A673 (cell line): ENCODE measurements around the gene UCHL1. TPM values are rescaled to one million over a fixed set of nuclear protein-coding genes. Genes with fewer than 3 reads are reported as not detected.
"Not testable (repeated sequence)": the region's sequence is repeated elsewhere in the genome, so short reads cannot be mapped to it uniquely, and the experiment has no call there.

Experiments used
- BruUV-seq: library from RNA; stranded (reverse); fragments of 400-500 nt; replicated peaks from 2 replicates; lab custom pipeline; 2021; lab: Mats Ljungman, UMichigan
- CTCF ChIA-PET: fragments of 300-600 bp; sonication (Branson Sonifier 250); formaldehyde crosslinking; loops from one replicate; lab custom pipeline; 2022; ENCODE audit warnings: antibody characterized with exemption; lab: Charles Lee
- POLR2A ChIA-PET: fragments of 300-600 bp; sonication (Branson Sonifier 250); formaldehyde crosslinking; loops from one replicate; lab custom pipeline; 2022; ENCODE audit warnings: antibody characterized with exemption; ENCODE audit not compliant: low non-redundant PET; lab: Charles Lee
- DNase-seq: peaks from one replicate; pipeline ENCODE4 v3.0.0-alpha.2; 2015; ENCODE audit warnings: low spot score
- H3K27ac ChIP-seq: fragments of 200-600 bp; sonication (generic); 2 replicates; pipeline ENCODE4 v1.5.1; 2016; ENCODE audit warnings: mixed run types, low read depth, mild to moderate bottlenecking, mixed read lengths, antibody characterized with exemption, low read length; ENCODE audit not compliant: poor library complexity, severe bottlenecking
- H3K27me3 ChIP-seq: fragments of 200-600 bp; sonication (generic); replicated peaks from 2 replicates; pipeline ENCODE4 v1.6.1; 2017; ENCODE audit warnings: mixed run types, low read depth, mild to moderate bottlenecking, mixed read lengths, antibody characterized with exemption, low read length; ENCODE audit not compliant: insufficient read depth, poor library complexity
- H3K36me3 ChIP-seq: fragments of 200-600 bp; sonication (generic); 2 replicates; pipeline ENCODE4 v1.6.1; 2016; ENCODE audit warnings: mixed run types, mild to moderate bottlenecking, mixed read lengths, antibody characterized with exemption, low read length; ENCODE audit not compliant: insufficient read depth, poor library complexity, severe bottlenecking
- H3K4me1 ChIP-seq: fragments of 200-600 bp; sonication (generic); 2 replicates; pipeline ENCODE4 v1.6.1; 2017; ENCODE audit warnings: mixed run types, mild to moderate bottlenecking, mixed read lengths, antibody characterized with exemption, low read length; ENCODE audit not compliant: insufficient read depth, poor library complexity, severe bottlenecking
- H3K4me3 ChIP-seq: fragments of 200-600 bp; sonication (generic); 2 replicates; pipeline ENCODE4 v1.5.1; 2016; ENCODE audit warnings: low read depth, mixed run types, mild to moderate bottlenecking, mixed read lengths, low read length; ENCODE audit not compliant: poor library complexity, severe bottlenecking
- H3K9me3 ChIP-seq: fragments of 200-600 bp; sonication (generic); 2 replicates; pipeline ENCODE4 v1.6.1; 2016; ENCODE audit warnings: mixed run types, low read depth, mild to moderate bottlenecking, mixed read lengths, antibody characterized with exemption, low read length; ENCODE audit not compliant: poor library complexity, severe bottlenecking
- CTCF ChIP-seq: fragments of 300-800, 200-600 bp; sonication (generic); conservative IDR thresholded peaks from 2 replicates; pipeline ENCODE4 v1.5.1; 2017; ENCODE audit warnings: low read depth, mild to moderate bottlenecking, antibody characterized with exemption, low read length, moderate library complexity, mixed read lengths
- EZH2 ChIP-seq: fragments of 200-600 bp; sonication (generic); IDR thresholded peaks from 2 replicates; pipeline ENCODE4 v1.6.1; 2017; ENCODE audit warnings: borderline replicate concordance, low read depth, mild to moderate bottlenecking, mixed read lengths, antibody characterized with exemption, low read length; ENCODE audit not compliant: poor library complexity, severe bottlenecking
- intact Hi-C: fragments of 100-400 bp; cut with micrococcal nuclease; formaldehyde crosslinking; loops from one replicate; pipeline ENCODE4 v1.10.0; 2022; ENCODE audit not compliant: unreplicated experiment
- total RNA-seq: library from RNA; stranded (reverse); gene quantifications from 2 replicates; pipeline ENCODE4 v1.2.3, GENCODE V29; 2021

UCHL1 gene
- total RNA-seq, 1 experiment from 2014 or later = 959 TPM

GRCh38 chr4:41269682-41270081 lies 13.0 kb downstream of the UCHL1 start:
- TF ChIP-seq EZH2 (no peak), CTCF (no peak)

DNA sequence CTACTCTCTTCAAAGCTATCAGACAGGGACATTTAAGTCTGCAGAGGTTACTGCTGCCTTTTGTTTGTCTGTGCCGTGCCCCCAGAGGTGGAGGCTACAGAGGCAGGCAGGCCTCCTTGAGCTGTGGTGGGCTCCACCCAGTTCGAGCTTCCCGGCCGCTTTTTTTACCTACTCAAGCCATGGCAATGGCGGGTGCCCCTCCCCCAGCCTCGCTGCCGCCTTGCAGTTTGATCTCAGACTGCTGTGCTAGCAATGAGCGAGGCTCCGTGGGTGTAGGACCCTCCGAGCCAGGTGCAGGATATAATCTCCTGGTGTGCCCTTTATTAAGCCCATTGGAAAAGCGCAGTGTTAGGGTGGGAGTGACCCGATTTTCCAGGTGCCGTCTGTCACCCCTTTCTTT lies 19.2 kb downstream of the UCHL1 start:
- BruUV-seq, H3K4me3 ChIP-seq, H3K4me1 ChIP-seq, H3K9me3 ChIP-seq, intact Hi-C loops, DNase-seq, H3K36me3 ChIP-seq, CTCF ChIA-PET, H3K27me3 ChIP-seq, H3K27ac ChIP-seq, POLR2A ChIA-PET: not testable (repeated sequence)

More at GRCh38 chr4:41269682-41270081, 13.0 kb downstream of the UCHL1 start:
- no TSS peak for BruUV-seq
- H3K9me3 ChIP-seq = no peaks in the 10 kb centered on the region
- H3K4me1 ChIP-seq = no peaks in the 10 kb centered on the region
- ChIA-PET CTCF (no interaction called here), POLR2A (no interaction called here)
- DNase-seq = no peak
- H3K4me3 ChIP-seq = no peak overlapping the region
- no peak overlapping the region for H3K27ac ChIP-seq
- no peaks in the 10 kb centered on the region for H3K27me3 ChIP-seq
- intact Hi-C loops = no loop called here
- H3K36me3 ChIP-seq = peaks cover 37% of the 10 kb centered on the region

GRCh38 chr4:41280010-41280409 lies 23.3 kb downstream of the UCHL1 start:
- no peak for DNase-seq
- Histone ChIP-seq H3K27me3 (no peaks in the 10 kb centered on the region), H3K9me3 (no peaks in the 10 kb centered on the region), H3K27ac (no peak overlapping the region), H3K4me3 (no peak overlapping the region), H3K36me3 (no peaks in the 10 kb centered on the region), H3K4me1 (no peaks in the 10 kb centered on the region)
- intact Hi-C loops = loop anchor here (2.0 kb wide), 1 partner anchor 609 kb away; no protein-coding TSS in a partner anchor
- no TSS peak for BruUV-seq
- no peak for TF ChIP-seq CTCF
- no peak for TF ChIP-seq EZH2
- ChIA-PET CTCF (no interaction called here), POLR2A (no interaction called here)

DNA sequence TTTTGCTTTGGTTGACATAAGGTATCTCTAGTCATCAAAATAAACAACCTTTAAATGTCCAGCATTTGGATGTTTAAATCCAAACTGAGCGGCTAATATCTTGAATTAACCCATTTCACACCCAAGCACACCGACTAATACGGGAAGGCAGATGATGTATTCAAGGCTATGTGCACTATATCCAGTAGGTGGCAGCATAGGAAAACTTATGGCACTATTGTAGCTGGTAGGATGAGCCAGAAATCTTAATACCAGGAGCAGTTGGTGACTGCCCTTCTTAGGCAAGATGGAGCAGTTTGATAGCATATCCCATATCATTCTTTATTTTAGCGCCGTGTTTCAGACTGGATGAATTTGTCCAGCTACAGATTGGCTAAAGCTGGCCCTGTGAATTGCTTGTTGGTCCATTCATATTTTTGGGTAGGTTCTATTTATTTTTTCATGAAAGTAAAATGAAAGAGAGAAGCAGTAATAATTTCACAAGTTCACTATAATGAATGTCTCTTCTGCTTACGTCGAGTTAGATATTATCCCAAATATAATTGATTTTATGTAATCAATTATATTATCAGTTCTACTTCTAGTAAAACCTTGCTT lies 24.4 kb downstream of the UCHL1 start:
- Histone ChIP-seq H3K9me3 (no peaks in the 10 kb centered on the region), H3K27ac (no peak overlapping the region), H3K4me1 (no peaks in the 10 kb centered on the region), H3K4me3 (no peak overlapping the region), H3K27me3 (no peaks in the 10 kb centered on the region), H3K36me3 (no peaks in the 10 kb centered on the region)
- peak; percentile 88 for DNase-seq
- ChIA-PET CTCF (interaction anchor here (0.5 to 1.3 kb wide), 9 partner anchors 22 to 1258 kb away, joined by 3 to 32 read pairs (median 5); no protein-coding TSS in a partner anchor), POLR2A (no interaction called here)
- TF ChIP-seq CTCF = peak; percentile 87
- TF ChIP-seq EZH2 = no peak
- no TSS peak for BruUV-seq
- intact Hi-C loops = loop anchor here (1.0 to 2.0 kb wide), 3 partner anchors 363 to 608 kb away; no protein-coding TSS in a partner anchor
